ENCODE measurements around the gene STMN1.

DNA sequence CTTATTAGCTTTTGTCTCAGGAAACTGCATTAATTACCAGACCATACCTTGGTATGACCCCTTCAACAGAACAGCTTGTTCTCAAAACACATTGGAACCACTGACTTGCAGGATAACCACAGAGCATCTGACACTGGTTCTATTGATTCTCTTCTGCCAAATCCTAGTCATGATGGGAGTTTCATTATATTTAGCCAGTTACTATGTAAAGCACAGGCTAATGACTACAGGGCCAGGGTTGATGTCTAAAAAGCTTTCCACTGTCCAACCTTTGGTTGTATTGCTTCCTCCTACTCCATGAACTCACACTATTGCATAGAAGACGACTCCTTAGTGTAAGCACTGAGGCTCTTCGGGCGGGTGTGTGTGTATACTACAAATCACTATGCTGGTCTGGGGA lies 3.8 kb downstream of the STMN1 start:
- TF ChIP-seq CTCF (IDR thresholded peaks at IDR 0.05; ENCODE audit: low read length), result no peak
- no peak for TF ChIP-seq EZH2phosphoT487 (IDR thresholded peaks at IDR 0.05; ENCODE audit: low read length)
- TF ChIP-seq EZH2 (optimal IDR thresholded peaks at IDR 0.05; ENCODE audit: low read depth, low read length), result no peak

Measured in MM.1S (cell line).